22Rv1 (cell line): ENCODE results near the gene ENTR1.

Experiments
- ZFX ChIP-seq: fragments of 450-650 bp; IDR thresholded peaks from 2 replicates; pipeline ENCODE4 v1.6.1; 2017; ENCODE audit warnings: antibody characterized with exemption, borderline replicate concordance
- TF ChIP-seq, protein P1 (sequence below): fragments of 450-650 bp; IDR thresholded peaks from 2 replicates; pipeline ENCODE4 v1.5.1; 2017; ENCODE audit warnings: mild to moderate bottlenecking

DNA sequence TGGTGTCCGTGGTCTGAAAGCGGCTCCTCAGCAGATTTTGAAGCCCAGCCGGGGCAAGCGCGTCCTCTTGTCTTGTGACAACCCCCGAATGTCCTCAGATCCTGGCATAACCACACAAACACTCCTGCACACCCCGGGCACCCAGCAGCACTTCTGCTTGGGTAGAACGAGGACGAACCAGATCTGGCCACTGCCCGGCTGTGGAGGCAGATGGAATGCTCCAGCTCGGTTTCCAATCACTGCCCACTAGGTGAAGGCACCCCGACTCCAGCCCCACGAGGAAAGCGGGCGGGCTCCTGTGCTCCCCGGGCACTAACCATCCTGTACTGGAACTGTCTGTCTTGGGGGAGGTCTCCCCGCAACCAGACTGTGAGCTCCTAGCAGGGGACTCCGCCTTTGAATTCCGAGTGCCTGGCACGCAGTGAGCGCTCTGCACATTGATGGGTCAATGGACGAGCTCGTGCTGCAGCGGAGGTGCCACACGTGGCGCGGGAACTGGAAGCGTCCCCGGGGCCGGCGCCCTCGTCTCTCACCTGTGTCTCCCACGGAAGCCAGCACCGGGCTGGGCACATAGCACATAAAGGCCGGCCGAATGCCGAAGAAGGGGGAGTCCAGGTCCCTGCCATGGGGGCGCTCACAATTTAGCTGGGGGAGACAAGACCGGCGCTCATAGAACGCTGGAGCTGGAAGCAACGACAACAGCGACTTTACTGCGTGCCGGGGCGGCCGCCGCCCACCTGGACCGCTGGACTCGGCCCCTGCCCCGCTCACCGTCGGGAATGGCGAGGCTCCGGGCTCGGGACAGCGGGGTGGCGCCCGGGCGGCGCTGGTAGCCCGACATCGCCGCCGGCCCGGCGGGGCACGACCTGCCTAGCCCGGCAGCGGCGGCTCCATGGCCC, 608 bp downstream of the ENTR1 start:
- TF ChIP-seq, protein P1, sequence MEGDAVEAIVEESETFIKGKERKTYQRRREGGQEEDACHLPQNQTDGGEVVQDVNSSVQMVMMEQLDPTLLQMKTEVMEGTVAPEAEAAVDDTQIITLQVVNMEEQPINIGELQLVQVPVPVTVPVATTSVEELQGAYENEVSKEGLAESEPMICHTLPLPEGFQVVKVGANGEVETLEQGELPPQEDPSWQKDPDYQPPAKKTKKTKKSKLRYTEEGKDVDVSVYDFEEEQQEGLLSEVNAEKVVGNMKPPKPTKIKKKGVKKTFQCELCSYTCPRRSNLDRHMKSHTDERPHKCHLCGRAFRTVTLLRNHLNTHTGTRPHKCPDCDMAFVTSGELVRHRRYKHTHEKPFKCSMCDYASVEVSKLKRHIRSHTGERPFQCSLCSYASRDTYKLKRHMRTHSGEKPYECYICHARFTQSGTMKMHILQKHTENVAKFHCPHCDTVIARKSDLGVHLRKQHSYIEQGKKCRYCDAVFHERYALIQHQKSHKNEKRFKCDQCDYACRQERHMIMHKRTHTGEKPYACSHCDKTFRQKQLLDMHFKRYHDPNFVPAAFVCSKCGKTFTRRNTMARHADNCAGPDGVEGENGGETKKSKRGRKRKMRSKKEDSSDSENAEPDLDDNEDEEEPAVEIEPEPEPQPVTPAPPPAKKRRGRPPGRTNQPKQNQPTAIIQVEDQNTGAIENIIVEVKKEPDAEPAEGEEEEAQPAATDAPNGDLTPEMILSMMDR = no peak
- TF ChIP-seq ZFX = no peak
